OCI-M1 (cell line): ENCODE measurements around the gene MYOCOS.
"Not testable (repeated sequence)": the region's sequence is repeated elsewhere in the genome, so short reads cannot be mapped to it uniquely, and the experiment has no call there.

Experiments used
- DNase-seq: peaks from one replicate; lab custom pipeline; 2025; lab: John Stamatoyannopoulos, UW

MYOCOS gene

GRCh38 chr1:171625225-171625624 lies 3.2 kb downstream of the MYOCOS start:
- DNase-seq: no peak

GRCh38 chr1:171627020-171627419 lies 5.0 kb downstream of the MYOCOS start:
- no peak for DNase-seq

DNA sequence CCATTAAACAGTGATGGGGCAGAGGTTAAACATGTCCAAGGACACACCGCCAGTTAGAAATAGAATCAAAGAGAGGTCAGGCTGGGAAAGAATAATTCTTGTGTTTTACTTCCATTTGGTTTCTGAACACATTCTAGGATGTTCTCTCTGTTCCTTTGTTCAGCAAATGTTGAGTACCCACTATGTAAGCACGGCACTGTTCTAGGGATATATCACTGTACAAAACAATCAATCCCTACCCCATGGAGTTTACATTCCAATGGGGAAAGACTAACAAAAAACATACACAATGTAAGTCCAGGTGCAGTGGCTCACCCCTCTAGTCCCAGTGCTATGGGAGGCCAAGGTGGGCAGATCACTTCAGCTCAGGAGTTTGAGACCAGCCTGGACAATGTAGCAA lies 6.2 kb downstream of the MYOCOS start:
- no peak for DNase-seq

- no peak for DNase-seq
Measured at GRCh38 chr1:171635661-171636060, 13.6 kb downstream of the MYOCOS start.

DNA sequence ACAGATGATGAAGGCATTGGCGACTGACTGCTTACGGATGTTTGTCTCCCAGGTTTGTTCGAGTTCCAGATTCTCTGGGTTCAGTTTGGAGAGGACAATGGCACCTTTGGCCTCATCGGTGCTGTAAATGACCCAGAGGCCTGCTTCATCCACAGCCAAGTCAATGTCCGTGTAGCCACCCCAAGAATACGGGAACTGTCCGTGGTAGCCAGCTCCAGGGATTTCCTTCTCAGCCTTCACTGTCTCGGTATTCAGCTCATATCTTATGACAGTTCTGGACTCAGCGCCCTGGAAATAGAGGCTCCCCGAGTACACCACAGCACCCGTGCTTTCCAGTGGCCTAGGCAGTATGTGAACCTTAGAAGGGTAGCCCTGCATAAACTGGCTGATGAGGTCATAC lies 14.1 kb downstream of the MYOCOS start:
- no peak for DNase-seq

- DNase-seq: no peak
Measured at GRCh38 chr1:171637928-171638576, 16.0 kb downstream of the MYOCOS start.

GRCh38 chr1:171640225-171640624 lies 18.2 kb downstream of the MYOCOS start:
- DNase-seq: no peak

DNA sequence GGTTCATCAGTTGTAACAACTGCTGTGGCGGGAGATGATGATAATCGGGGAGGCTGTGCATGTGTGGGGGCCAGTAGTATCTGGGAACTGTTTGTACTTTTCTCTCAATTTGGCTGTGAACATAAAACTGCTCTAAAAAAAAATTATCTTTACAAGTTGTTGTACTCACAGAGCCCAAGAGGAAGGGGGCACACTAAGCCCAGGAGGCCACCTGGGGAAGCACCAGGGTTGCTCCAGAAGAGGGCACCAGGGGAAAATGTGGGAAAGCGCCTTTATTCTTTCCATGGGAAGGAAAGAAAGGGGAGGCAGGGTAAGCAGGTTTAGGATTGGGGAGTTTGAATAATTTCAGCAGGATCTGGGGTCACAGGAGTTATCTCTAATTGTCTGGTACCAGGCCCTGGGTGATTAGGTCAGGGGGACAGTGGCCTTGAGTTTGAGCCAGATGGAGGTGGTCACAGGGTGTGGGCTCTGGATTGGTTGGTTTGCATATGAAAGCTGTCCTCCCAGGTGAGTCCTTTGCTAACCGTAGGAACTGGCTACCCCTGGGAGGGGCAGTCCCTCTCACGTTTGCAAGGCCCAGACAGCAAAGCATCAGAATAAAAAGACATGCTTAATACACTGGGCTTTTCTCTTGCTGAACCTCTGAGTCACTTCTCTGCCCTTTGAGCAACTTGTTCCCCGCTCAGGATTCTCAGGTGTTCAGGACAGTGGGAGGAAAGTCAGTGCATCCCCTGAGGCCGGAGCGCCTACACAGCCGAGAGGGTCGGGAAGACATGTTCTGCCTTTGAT lies 19.2 kb downstream of the MYOCOS start:
- no peak for DNase-seq

DNA sequence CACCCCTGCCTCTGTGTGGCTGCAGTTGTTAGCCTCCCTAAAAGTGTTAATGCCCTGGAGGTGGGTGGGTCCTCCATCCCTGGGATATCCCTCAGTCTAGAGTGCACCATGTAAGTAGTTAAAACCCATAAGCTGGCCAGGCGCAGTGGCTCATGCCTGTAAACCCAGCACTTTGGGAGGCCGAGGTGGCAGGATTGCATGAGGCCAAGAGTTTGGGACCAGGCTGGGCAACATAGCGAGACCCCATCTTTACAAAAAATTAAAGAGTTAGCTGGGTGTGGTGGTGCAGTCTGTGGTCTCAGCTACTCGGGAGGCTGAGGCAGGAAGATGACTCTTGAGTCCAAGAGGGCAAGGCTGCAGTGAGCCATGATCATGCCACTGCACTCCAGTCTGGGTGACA lies 20.2 kb downstream of the MYOCOS start:
- no peak for DNase-seq

GRCh38 chr1:171643156-171643555 lies 21.1 kb downstream of the MYOCOS start:
- DNase-seq: no peak

GRCh38 chr1:171644805-171645483 lies 22.9 kb downstream of the MYOCOS start:
- peak; percentile 95 for DNase-seq

- DNase-seq: no peak
Measured at GRCh38 chr1:171645553-171646248, 23.7 kb downstream of the MYOCOS start.

- DNase-seq: no peak
Measured at GRCh38 chr1:171646249-171646560, 24.2 kb downstream of the MYOCOS start.

GRCh38 chr1:171652234-171652822 lies 30.3 kb downstream of the MYOCOS start, which contains the start of gene MYOC:
TSS of gene MYOC (minus strand) at chr1:171652688. CDS start at chr1:171652611, 77 bp downstream.
- DNase-seq: no peak

GRCh38 chr1:171653796-171654195 lies 31.8 kb downstream of the MYOCOS start:
- no peak for DNase-seq

- DNase-seq: no peak
Measured at GRCh38 chr1:171654201-171654941, 32.3 kb downstream of the MYOCOS start.

DNA sequence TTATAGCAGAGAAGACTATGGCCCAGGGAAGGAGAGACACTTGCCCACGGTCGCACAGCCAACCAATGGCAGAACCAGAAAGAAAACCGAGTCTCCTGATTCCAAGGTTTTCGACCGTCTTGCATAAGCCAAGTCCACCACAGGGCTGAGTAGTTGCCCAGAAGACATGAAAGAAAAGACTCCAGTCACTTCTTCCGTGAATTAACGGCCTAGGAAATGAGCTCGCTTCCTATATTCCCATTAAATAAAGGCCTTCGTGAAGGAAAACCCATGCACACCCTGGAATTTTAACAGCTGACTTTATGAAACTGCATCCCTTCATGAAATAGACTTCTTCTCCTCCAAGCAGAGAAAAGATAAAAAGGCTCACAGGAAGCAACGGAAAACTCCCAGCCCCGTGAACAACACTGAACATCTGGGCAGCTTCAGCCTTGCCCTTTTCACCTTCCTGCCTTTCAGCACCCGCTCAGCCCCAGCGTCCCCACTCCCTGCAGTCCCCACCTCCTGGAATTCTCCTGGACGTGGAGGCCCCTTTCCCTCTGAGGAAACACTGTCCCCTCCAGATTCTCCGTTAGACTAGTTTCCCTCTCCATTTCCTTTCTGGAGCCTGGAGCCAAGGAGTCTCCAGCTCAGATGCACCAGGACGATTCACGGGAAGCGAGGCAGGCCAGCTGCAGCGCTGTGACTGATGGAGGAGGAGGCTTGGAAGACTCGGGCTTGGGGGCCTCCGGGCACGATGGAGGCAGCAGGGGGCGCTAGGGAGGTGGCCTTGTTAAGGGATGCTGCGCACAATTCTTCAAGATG lies 33.1 kb downstream of the MYOCOS start:
- peak; percentile 91 for DNase-seq

DNA sequence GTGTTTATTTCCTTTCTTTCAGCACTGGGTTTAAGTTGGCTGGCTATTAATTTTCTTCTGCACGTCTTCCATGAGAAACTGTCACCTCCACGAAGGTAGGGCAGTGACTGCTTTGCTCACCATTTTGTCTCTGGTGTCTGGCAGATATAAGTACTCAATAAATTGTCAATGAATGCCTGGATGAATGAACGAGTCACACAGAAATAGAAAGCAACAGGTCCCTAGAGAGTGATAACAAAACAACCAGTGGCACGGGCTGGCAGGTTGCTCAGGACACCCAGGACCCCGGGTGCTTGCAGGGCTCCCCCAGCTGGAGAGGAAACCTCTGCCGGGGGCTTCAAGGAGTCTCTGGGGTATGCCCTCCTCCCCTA lies 33.7 kb downstream of the MYOCOS start:
- DNase-seq: no peak

DNA sequence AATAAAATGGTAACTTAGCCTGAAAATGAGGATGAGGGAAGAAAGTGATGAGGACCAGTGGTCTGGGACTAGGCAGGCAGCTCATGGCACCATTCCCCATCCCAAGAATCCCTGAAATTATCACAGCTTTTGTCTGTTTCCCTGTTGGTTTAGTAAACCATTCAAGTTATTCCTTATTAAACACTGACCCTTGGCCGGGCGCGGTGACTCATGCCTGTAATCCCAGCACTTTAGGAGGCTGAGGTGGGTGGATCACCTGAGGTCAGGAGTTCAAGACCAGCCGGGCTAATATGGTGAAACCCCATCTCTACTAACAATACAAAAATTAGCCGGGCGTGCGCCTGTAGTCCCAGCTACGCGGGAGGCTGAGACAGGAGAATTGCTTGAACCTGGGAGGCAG lies 34.2 kb downstream of the MYOCOS start:
- not testable (repeated sequence) for DNase-seq

DNA sequence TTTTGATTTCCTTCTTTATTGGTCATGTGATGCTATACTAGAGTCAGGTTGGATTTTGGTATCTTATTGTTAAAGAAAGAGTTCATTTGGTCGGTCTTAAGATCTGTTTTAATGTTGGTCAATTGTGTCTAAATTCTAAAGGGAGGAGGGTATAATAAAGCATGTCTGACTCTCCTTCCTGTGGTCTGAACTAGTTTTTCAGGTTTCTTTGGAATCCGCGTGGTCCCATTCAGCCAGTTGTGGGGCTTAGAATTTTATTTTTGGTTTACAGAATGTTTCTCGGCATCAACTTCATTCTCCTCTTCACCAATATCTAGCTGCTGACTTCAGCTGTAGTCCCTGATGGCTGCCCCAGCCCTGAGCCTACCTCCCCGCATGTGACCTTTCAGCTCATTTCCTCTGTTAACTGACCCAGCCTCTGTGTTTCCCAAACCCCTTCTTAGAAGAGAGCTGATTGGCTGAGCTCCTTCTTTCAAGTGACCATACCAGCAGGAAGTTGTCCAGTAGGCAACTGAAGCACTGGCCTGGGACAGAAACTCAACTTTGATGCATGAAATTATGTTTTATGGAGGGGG lies 39.1 kb downstream of the MYOCOS start:
- no peak for DNase-seq
